ENCODE data around the gene TLE5. TPM values are rescaled to one million over a fixed set of nuclear protein-coding genes. Genes with fewer than 3 reads are reported as not detected.

TLE5 gene
- total and polyA plus RNA-seq, 2 donors (not counting 3 experiments of a cell fraction or from before 2014, with no cell fraction given), result 393 to 574 TPM

- no peaks in the 10 kb centered on the region for H3K9me1 ChIP-seq (replicated peaks; ENCODE audit: control insufficient read depth, extremely low read depth, insufficient read depth, low read length)
- H3K9ac ChIP-seq (replicated peaks; ENCODE audit: extremely low read depth, insufficient read depth, low read length), result no peak overlapping the region
- TF ChIP-seq POLR2AphosphoS5 (IDR thresholded peaks at IDR 0.05; ENCODE audit: insufficient read depth, low read depth, low read length) (no peak), GATA2 (IDR thresholded peaks at IDR 0.05; ENCODE audit: insufficient read depth, insufficient read length, low read depth, low read length) (no peak), POLR2A (IDR thresholded peaks at IDR 0.05; ENCODE audit: low read depth, low read length) (no peak), MAX (IDR thresholded peaks at IDR 0.05; ENCODE audit: insufficient read depth, insufficient read length) (no peak), FOS (IDR thresholded peaks at IDR 0.05; ENCODE audit: borderline replicate concordance, insufficient read depth, low read length) (no peak), EZH2 (IDR thresholded peaks at IDR 0.05; ENCODE audit: borderline replicate concordance, low read depth, low read length, severe bottlenecking) (no peak), CTCF (IDR thresholded peaks at IDR 0.05; ENCODE audit: extremely low read depth in 1 of 2, insufficient read depth in 1 of 2, low read depth in 1 of 2, low read length in 2 of 2) (no peak), MYC (IDR thresholded peaks at IDR 0.05; ENCODE audit: low read depth, low read length) (no peak), JUN (IDR thresholded peaks at IDR 0.05; ENCODE audit: borderline replicate concordance, insufficient read depth, insufficient read length, low read depth) (no peak)
- intact Hi-C loops (cut with micrococcal nuclease) (no loop called here), dilution Hi-C loops (cut with MboI; ENCODE audit: extremely low pct_ligation_motif_present, low sequenced_read_pairs) (no loop called here)
- peaks cover 14 to 32% of the 10 kb centered on the region in 2 experiments for H3K36me3 ChIP-seq (ENCODE audit: control insufficient read depth in 2 of 2, extremely low read depth in 1 of 2, insufficient read depth in 2 of 2, low read length in 2 of 2)
- FAIRE-seq, result no peak
- no peaks in the 10 kb centered on the region for H4K20me1 ChIP-seq (replicated peaks; ENCODE audit: control insufficient read depth, extremely low read depth, insufficient read depth, low read length)
- no peak overlapping the region for H3K27ac ChIP-seq (ENCODE audit: insufficient read depth, low read depth, low read length)
- no peak overlapping the region for H3K4me2 ChIP-seq (ENCODE audit: insufficient read depth, low read length)
- DNase-seq (ENCODE audit: low read depth, low spot score), result no peak
- H3K79me2 ChIP-seq (ENCODE audit: control insufficient read depth, insufficient read depth, low read length), result peaks cover 35% of the 10 kb centered on the region
- no peak overlapping the region for H3K4me3 ChIP-seq (replicated peaks in 1 of 3; ENCODE audit: insufficient read depth in 1 of 3, low read depth in 1 of 3, low read length in 3 of 3)
- no peaks in the 10 kb centered on the region for H3K27me3 ChIP-seq (ENCODE audit: control insufficient read depth in 2 of 2, insufficient read depth in 2 of 2, low read length in 2 of 2)
- POLR2A ChIA-PET, result no interaction called here
- no peaks in the 10 kb centered on the region for H3K9me3 ChIP-seq (replicated peaks; ENCODE audit: control insufficient read depth, insufficient read depth, low read length)
- H2AFZ ChIP-seq (ENCODE audit: low read depth, low read length), result no peak overlapping the region
- peaks cover 3% of the 10 kb centered on the region for H3K4me1 ChIP-seq (ENCODE audit: control insufficient read depth, extremely low read depth, insufficient read depth, low read length)
- CTCF ChIA-PET, result interaction anchor here (1.1 to 2.7 kb wide), 3 partner anchors 8 to 24 kb away, joined by 3 to 16 read pairs (median 3); no protein-coding TSS in a partner anchor
- no TSS peak for BruUV-seq (replicated peaks)
These were observed 2.6 kb downstream of the TLE5 start for GRCh38 chr19:3059653-3060052.

All from endothelial cell of umbilical vein (primary cell).